Upper lobe of right lung (tissue), 1 donor: ENCODE measurements around the gene FRMD6. TPM values are rescaled to one million over a fixed set of nuclear protein-coding genes. Genes with fewer than 3 reads are reported as not detected.
"Not testable (repeated sequence)": the region's sequence is repeated elsewhere in the genome, so short reads cannot be mapped to it uniquely, and the experiment has no call there.

Experiments used
- ATAC-seq: fragments of 200-7000 bp; cut with Tn5 transposase; one replicate; pipeline ENCODE4 v1.9.1; 2020; ENCODE audit warnings: mild to moderate bottlenecking, moderate library complexity
- DNase-seq: peaks from one replicate; pipeline ENCODE4 v3.0.0-alpha.2; 2020
- H3K27ac ChIP-seq: fragments of 200-600 bp; one replicate; pipeline ENCODE4 v1.8.0; 2022
- H3K27me3 ChIP-seq: fragments of 200-600 bp; one replicate; pipeline ENCODE4 v1.8.0; 2022; ENCODE audit warnings: mild to moderate bottlenecking
- H3K36me3 ChIP-seq: fragments of 200-600 bp; one replicate; pipeline ENCODE4 v1.8.0; 2022
- H3K4me1 ChIP-seq: fragments of 200-600 bp; one replicate; pipeline ENCODE4 v1.8.0; 2022
- H3K4me3 ChIP-seq: fragments of 200-600 bp; one replicate; pipeline ENCODE4 v1.8.0; 2022; ENCODE audit warnings: mild to moderate bottlenecking
- H3K9me3 ChIP-seq: fragments of 200-600 bp; one replicate; pipeline ENCODE4 v1.8.0; 2022
- CTCF ChIP-seq: fragments of 200-600 bp; IDR thresholded peaks from one replicate; pipeline ENCODE4 v1.8.0; 2022; ENCODE audit warnings: antibody characterized with exemption
- intact Hi-C: fragments of 100-400 bp; cut with DNase I; formaldehyde crosslinking; loops from one replicate; pipeline ENCODE4 v1.11.0; 2022
- total RNA-seq: library from RNA; stranded (reverse); fragmentation: NEBNext Ultra II Directional; extraction: Animal tissue kit (Norgen Biotek cat#: 25700); gene quantifications from one replicate; pipeline ENCODE4 v1.2.1, GENCODE V29; 2021
- donor health status: DM: no; HTN: yes; CAD: no; lungs with severe emphysema.

Gene FRMD6
- total RNA-seq, 1 donor from 2014 or later: 13.2 TPM

- H3K27ac ChIP-seq: no peak overlapping the region
- H3K4me3 ChIP-seq: no peak overlapping the region
- H3K4me1 ChIP-seq: no peaks in the 10 kb centered on the region
- intact Hi-C loops: no loop called here
- no peak for TF ChIP-seq CTCF
- DNase-seq (no peak), ATAC-seq (no peak)
- H3K36me3 ChIP-seq: peaks cover 6% of the 10 kb centered on the region
- no peaks in the 10 kb centered on the region for H3K9me3 ChIP-seq
- no peaks in the 10 kb centered on the region for H3K27me3 ChIP-seq
These were observed 81.4 kb downstream of the FRMD6 start for GRCh38 chr14:51733147-51733546.

- H3K4me1 ChIP-seq: no peaks in the 10 kb centered on the region
- no peak overlapping the region for H3K27ac ChIP-seq
- ATAC-seq (no peak), DNase-seq (no peak)
- H3K9me3 ChIP-seq: no peaks in the 10 kb centered on the region
- intact Hi-C loops: no loop called here
- TF ChIP-seq CTCF: no peak
- H3K27me3 ChIP-seq: no peaks in the 10 kb centered on the region
- no peak overlapping the region for H3K4me3 ChIP-seq
- H3K36me3 ChIP-seq: no peaks in the 10 kb centered on the region
These were observed 84.1 kb downstream of the FRMD6 start for GRCh38 chr14:51735851-51736250.

GRCh38 chr14:51738754-51739153 is 87.0 kb downstream of the FRMD6 start:
- Histone ChIP-seq H3K36me3 (no peaks in the 10 kb centered on the region), H3K27ac (no peak overlapping the region), H3K4me3 (no peak overlapping the region), H3K9me3 (no peaks in the 10 kb centered on the region), H3K27me3 (no peaks in the 10 kb centered on the region), H3K4me1 (no peaks in the 10 kb centered on the region)
- ATAC-seq: no peak
- TF ChIP-seq CTCF: no peak
- intact Hi-C loops: no loop called here
- no peak for DNase-seq

- Histone ChIP-seq H3K4me3 (no peak overlapping the region), H3K27ac (no peak overlapping the region), H3K36me3 (no peaks in the 10 kb centered on the region), H3K9me3 (no peaks in the 10 kb centered on the region), H3K4me1 (no peaks in the 10 kb centered on the region), H3K27me3 (no peaks in the 10 kb centered on the region)
- TF ChIP-seq CTCF: no peak
- no peak for DNase-seq
- intact Hi-C loops: no loop called here
- ATAC-seq: no peak
These were observed 91.9 kb downstream of the FRMD6 start for GRCh38 chr14:51743588-51744000.

GRCh38 chr14:51744372-51745130 is 92.8 kb downstream of the FRMD6 start:
- H3K4me3 ChIP-seq: no peak overlapping the region
- no peaks in the 10 kb centered on the region for H3K9me3 ChIP-seq
- no peak overlapping the region for H3K27ac ChIP-seq
- no peaks in the 10 kb centered on the region for H3K4me1 ChIP-seq
- DNase-seq (no peak), ATAC-seq (no peak)
- no peaks in the 10 kb centered on the region for H3K36me3 ChIP-seq
- intact Hi-C loops: no loop called here
- no peaks in the 10 kb centered on the region for H3K27me3 ChIP-seq
- no peak for TF ChIP-seq CTCF

GRCh38 chr14:51746823-51747222 is 95.1 kb downstream of the FRMD6 start:
- intact Hi-C loops, H3K4me1 ChIP-seq, H3K9me3 ChIP-seq, ATAC-seq, H3K27ac ChIP-seq, H3K36me3 ChIP-seq, H3K4me3 ChIP-seq, DNase-seq, H3K27me3 ChIP-seq: not testable (repeated sequence)
